GM12892 (cell line): ENCODE measurements around the gene SORCS1.

Experiments used
- POLR2A ChIP-seq: IDR thresholded peaks from 2 replicates; pipeline ENCODE4 v1.6.1; 2011; ENCODE audit warnings: low read depth, low read length, control low read depth
- POLR2AphosphoS5 ChIP-seq: IDR thresholded peaks from 2 replicates; pipeline ENCODE4 v1.6.1; 2011; ENCODE audit warnings: low read depth, low read length, control low read depth

DNA sequence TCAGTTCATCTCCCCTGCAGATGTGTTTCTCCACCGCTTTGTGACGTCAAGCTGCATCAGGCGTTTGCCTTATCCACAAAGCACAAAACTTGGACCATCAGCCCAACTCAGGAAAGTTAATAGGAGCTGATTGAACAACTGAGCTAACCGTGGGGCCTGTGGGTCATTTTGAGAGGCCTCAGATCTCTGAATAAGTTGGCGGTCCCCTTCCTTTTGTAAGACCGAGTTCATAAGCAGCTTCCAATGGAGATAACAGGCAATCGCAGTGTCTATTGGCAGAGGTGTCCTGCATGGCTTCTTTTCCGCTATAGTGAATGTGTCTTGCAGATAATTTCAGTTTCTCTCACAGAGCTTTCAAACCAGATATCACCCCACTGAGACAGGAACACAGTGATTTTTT lies 154.0 kb downstream of the SORCS1 start:
- no peak for TF ChIP-seq POLR2AphosphoS5
- no peak for TF ChIP-seq POLR2A
